ENCODE results near the gene KATNAL1.

Gene KATNAL1

GRCh38 chr13:30307194-30307970 is at the start of gene KATNAL1:
Gene KATNAL1, minus strand, starts transcription at chr13:30307551. Its CDS starts 23,774 bp downstream, at chr13:30283777.
- DNase-seq, result peak; percentile 70 to 96 (median 90)
- intact Hi-C loops (cut with DNase I), result loop anchor here (5.0 kb wide), 1 partner anchor 90 kb away; no protein-coding TSS in a partner anchor

DNA sequence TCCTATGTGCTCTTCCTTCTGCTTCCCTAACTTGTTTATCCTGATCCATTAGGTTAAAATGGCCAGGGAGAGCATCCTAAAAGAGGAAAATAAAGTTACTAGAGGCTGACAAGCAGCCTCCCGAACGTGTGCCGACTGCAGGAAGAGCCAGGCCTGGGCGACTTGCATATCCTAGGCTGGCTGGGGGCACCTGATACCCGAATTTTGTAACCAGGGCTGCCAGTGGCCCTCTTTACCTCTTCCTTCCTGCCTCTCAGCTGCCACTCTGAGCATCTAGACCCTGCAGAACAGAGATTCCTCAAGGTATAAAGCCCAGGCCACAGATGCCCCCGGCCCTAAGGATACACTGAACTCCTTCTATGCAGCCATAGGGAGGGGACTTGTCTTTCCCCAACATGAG is 48.5 kb upstream of the KATNAL1 start:
- DNase-seq, result no peak
- intact Hi-C loops (cut with DNase I), result no loop called here

GRCh38 chr13:30355384-30355699 is 48.0 kb upstream of the KATNAL1 start:
- peak in 1 of 42 donors; percentile 26 for DNase-seq
- intact Hi-C loops (cut with DNase I), result no loop called here

- intact Hi-C loops (cut with DNase I), result no loop called here
- peak in 38 of 42 donors; percentile 21 to 76 (median 54) for DNase-seq
These were observed 47.4 kb upstream of the KATNAL1 start for GRCh38 chr13:30354493-30355383.

DNA sequence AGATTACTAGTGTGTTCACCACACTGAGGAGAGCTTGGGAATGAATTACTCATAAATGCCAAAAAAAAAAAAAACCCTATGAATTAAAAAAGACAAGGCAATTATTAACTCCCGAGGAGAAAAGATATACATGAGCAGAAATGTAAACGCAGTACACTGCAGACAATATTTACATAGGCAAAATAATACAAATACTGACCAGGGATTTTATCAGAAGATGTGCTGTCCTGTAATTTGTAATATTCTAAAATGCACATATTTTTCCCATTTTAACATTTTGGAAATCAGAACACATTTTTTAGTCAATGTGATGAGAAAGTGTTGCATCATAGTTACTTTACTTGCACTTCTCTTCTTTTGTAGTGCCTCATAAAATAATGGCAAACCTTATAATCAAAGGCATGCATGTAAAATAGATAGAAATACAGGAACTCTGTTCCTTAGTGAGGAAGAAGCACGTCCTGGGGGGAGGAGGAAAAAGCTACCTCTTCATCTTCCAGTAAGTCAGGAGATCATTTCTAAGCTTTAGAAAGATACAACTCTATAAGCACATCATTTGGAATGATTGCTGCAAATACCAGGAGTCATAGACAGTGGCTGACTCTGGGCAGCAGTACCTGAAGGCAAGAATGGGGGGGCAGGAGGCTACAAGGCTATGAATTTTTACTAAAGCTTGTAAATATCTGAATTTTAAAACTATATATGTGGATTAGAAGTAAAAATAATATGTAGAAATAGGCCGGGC is 46.3 kb upstream of the KATNAL1 start:
- intact Hi-C loops (cut with DNase I), result no loop called here
- DNase-seq, result no peak

- DNase-seq, result no peak
- intact Hi-C loops (cut with DNase I), result no loop called here
These were observed 45.7 kb upstream of the KATNAL1 start for GRCh38 chr13:30353060-30353459.

- intact Hi-C loops (cut with DNase I), result no loop called here
- no peak for DNase-seq
These were observed 44.8 kb upstream of the KATNAL1 start for GRCh38 chr13:30352121-30352520.

GRCh38 chr13:30346789-30347167 is 39.4 kb upstream of the KATNAL1 start:
- no peak for DNase-seq
- intact Hi-C loops (cut with DNase I), result no loop called here

DNA sequence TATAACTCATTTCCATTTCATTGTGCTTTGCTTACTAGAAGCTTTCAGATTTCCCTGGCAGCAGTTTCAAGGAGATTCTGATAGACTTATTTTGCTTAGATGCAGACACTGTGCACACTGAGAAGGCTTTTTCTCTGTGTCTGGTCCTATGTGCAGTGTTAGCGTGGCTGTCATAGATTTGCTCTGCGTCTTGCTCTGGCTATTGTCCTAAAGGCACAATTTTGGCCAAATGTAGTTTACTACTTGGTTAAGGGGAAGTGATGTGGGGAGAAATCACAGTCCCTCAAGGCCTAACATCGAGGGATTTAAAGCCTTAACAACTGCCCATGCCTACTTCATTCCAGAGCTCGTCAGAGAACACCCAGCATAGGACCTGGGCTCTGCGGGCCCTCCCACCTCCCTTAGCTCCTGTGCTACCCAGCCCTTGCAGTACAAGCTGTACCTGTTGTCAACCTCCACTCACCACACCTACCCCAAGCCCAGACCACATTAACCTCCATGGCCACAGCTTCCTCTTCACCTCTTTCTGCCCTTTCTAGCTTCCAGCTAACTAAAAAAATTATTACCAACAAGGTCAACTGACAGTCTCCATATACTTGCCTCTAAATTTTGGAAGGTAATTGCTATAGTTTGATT is 38.9 kb upstream of the KATNAL1 start:
- intact Hi-C loops (cut with DNase I), result no loop called here
- DNase-seq, result peak in 1 of 42 donors; percentile 7

DNA sequence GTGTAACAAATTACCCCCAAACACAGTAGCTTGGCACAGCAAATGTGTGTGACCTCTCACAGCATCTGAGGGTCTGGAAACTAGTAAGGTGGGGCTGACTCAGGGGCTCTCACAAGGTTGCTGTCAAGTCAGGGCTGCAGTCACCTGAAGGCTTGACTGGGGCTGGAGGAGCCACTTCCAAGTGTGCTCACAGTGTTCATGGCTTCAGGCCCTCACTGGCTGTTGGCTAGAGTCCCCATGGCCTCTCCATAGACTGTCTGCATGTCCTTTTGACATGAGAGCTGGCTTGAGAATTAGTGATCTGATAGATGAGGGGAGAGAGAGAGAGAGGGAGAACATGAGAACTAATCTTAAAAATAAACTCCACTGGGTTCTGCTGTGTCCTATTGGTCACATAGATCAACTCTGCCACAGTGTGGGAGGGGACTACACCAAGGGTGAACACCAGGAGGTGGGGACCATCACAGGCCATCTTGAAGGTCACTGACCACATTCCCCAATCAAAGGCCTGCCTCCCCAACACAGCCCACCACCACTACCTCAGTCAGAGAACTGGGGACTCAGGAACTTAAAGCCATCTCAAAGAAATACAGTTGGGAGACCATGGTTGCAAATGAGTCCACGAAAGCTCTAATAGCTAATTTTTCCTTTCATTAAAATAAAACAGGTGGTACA is 38.2 kb upstream of the KATNAL1 start:
- no peak for DNase-seq
- intact Hi-C loops (cut with DNase I), result no loop called here

DNA sequence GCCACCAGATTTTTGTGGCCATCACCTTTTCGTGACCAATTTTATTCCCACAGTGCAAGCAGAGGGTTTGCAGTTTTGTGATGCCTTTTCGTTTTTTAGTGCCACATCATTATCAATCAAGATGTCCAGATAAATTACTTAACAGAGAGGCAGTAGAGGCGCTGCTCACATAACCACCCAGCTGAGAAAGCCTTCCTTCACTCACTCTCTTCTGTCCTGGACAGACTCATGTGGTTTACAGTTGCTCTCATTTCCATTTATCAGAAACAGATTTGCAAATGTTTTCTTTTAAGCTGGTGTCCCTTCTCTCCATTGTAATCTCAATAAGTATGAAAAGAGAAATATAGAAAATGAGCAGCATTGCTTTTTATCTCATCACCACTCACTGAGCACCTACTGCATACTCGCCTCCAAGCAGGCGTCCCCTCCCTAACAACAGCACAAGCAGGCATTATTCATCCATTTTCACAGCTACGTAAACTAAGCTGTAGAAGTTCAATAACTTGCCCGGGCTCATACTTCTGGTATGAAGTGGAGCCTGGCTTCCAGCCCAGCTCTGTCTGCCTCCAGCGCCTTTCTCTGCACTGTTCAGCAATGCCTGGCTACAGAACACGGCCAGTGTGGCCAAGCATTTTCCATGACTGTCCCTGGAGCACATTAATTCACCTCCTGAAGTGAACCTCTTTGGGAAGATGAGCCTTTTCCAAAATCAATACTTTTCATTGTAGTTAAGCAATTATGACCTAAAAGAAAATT is 34.6 kb upstream of the KATNAL1 start:
- peak in 41 of 42 donors; percentile 21 to 84 (median 61) for DNase-seq
- intact Hi-C loops (cut with DNase I), result no loop called here

DNA sequence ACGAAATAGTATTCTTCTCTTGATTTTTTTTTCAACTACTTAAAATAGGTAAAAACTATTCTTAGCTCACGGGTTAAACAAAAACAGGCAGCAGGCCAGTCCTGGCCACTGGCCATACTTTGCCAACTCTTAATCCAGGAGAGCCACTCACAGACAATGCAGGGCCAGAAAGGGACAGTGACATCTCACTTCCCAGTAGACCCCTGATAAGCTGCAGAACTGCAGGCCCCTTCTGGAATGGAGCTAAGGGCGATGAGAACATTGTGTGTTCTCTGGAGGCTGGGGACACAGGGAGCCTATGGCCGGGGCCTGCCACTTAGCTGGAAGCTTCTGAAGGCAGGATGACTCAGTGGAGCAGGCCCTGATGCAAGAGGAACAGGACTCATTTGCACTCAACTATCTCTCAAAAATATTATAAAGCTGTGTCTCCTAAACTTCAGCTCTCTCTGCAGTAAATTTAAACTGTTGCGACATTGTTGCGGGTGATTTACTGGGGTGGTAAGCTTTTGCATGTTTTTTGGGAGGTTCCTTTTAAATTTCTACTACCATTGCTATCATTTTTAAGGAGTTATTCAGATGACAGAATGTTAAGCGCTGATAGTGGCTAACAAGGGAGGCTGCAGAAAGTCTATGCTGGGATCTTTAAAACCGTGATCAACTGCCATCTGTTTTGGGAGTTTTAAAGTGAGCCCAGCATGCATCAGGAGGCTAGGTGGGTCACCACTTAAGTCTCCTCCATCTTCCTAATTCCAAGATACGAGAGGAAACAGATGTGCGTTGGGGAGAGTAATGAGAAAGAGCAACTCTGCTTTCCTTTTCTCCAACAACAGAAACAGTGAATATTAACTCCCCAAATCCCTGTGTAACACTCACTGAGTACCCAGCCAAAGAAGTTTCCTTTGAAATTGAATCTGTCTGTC is 33.2 kb upstream of the KATNAL1 start:
- intact Hi-C loops (cut with DNase I), result no loop called here
- peak in 21 of 42 donors; percentile 13 to 76 (median 31) for DNase-seq

DNA sequence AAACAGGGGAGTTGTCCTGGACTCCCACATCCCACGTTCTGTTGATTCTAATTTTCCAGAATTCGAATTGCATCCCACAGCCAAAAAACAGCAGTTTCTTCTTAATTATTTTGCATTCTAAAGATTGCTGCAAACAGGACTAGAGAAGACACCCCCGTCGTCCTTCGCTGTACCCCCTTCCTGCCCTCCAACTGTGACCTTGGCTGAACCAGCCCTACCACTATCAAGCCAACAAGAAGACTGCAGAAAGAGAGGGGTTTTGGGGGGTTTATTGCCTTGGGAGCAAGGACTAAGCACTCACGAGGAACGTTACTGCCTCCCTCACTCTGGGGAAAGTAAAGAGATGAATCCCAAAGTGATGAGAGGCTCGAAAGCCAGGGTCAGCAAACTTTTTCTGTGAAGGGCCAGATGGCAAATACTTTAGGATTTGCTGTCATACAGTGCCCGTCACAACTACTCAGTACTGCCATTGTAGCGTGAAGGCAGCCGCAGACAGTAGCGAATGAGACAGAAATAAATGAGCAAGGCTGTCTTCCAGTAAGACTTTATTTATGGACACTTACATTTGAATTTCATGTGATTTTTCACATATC is 32.5 kb upstream of the KATNAL1 start:
- DNase-seq, result no peak
- intact Hi-C loops (cut with DNase I), result no loop called here

DNA sequence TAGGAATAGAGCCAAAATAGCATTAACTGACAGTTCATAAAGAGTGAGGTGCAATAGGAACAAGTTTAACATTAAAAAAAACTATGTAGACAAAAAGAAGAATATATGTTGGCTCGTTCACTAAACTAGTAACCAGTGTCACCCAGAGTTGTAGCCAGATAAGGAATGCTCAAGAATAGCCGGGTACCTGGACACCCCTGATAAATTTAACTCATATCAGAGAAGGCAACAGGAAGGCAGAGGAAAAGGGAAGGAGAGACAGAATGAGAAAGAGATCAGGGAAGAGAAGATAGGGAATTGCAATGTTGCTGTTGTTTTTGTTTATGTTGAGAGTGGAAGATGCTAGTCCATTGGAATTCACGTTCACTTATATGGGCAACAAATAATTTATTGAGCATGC is 31.6 kb upstream of the KATNAL1 start:
- intact Hi-C loops (cut with DNase I), result no loop called here
- DNase-seq, result no peak

- intact Hi-C loops (cut with DNase I), result no loop called here
- DNase-seq, result no peak
These were observed 31.0 kb upstream of the KATNAL1 start for GRCh38 chr13:30338331-30338851.

GRCh38 chr13:30337061-30337610 is 29.8 kb upstream of the KATNAL1 start:
- intact Hi-C loops (cut with DNase I), result no loop called here
- DNase-seq, result no peak
